CMK (cell line): ENCODE measurements around the gene RANBP3.

Source experiments
- DNase-seq: peaks from one replicate; pipeline ENCODE4 v3.0.0-alpha.2; 2010; ENCODE audit warnings: low read depth

Gene RANBP3

GRCh38 chr19:5950741-5951140 lies 27.2 kb downstream of the RANBP3 start:
- no peak for DNase-seq

- no peak for DNase-seq
Observed at GRCh38 chr19:5949792-5950305, 28.1 kb downstream of the RANBP3 start.

GRCh38 chr19:5948752-5949564 lies 29.0 kb downstream of the RANBP3 start:
- DNase-seq, result no peak

GRCh38 chr19:5947435-5947834 lies 30.5 kb downstream of the RANBP3 start:
- DNase-seq, result no peak

GRCh38 chr19:5943623-5944022 lies 34.3 kb downstream of the RANBP3 start:
- no peak for DNase-seq

- no peak for DNase-seq
Observed at GRCh38 chr19:5943045-5943444, 34.9 kb downstream of the RANBP3 start.

GRCh38 chr19:5941673-5942072 lies 36.3 kb downstream of the RANBP3 start:
- DNase-seq, result no peak

- no peak for DNase-seq
Observed at GRCh38 chr19:5940260-5941208, 37.4 kb downstream of the RANBP3 start.

GRCh38 chr19:5937550-5937949 lies 40.4 kb downstream of the RANBP3 start:
- no peak for DNase-seq

- DNase-seq, result no peak
Observed at GRCh38 chr19:5936292-5936592, 41.7 kb downstream of the RANBP3 start.

GRCh38 chr19:5935473-5936291 lies 42.3 kb downstream of the RANBP3 start:
- DNase-seq, result no peak

GRCh38 chr19:5934774-5935472 lies 43.0 kb downstream of the RANBP3 start:
- no peak for DNase-seq

- no peak for DNase-seq
Observed at GRCh38 chr19:5934069-5934401, 43.9 kb downstream of the RANBP3 start.

- DNase-seq, result no peak
Observed at GRCh38 chr19:5933391-5934068, 44.4 kb downstream of the RANBP3 start.

GRCh38 chr19:5932609-5933262 lies 45.2 kb downstream of the RANBP3 start:
- no peak for DNase-seq

- DNase-seq, result no peak
Observed at GRCh38 chr19:5932146-5932545, 45.8 kb downstream of the RANBP3 start.

- DNase-seq, result no peak
Observed at GRCh38 chr19:5931251-5931650, 46.7 kb downstream of the RANBP3 start.

GRCh38 chr19:5929625-5930024 lies 48.3 kb downstream of the RANBP3 start:
- DNase-seq, result no peak

- no peak for DNase-seq
Observed at GRCh38 chr19:5929179-5929578, 48.8 kb downstream of the RANBP3 start.

GRCh38 chr19:5927441-5927821 lies 50.5 kb downstream of the RANBP3 start:
- no peak for DNase-seq
